GM12878 (cell line): Measurements from ENCODE around the gene TEX36. TPM values are rescaled to one million over a fixed set of nuclear protein-coding genes. Genes with fewer than 3 reads are reported as not detected.

Experiments used
- ATAC-seq: fragments of 200-7000 bp; cut with Tn5 transposase; 3 replicates; pipeline ENCODE4 v1.9.1; 2020; ENCODE audit warnings: mild to moderate bottlenecking, moderate library complexity
- BruUV-seq: library from RNA; stranded (reverse); fragments of 400-500 nt; replicated peaks from 2 replicates; lab custom pipeline; 2021; lab: Mats Ljungman, UMichigan
- CTCF ChIA-PET: fragments of 300-600 bp; sonication (Branson Sonifier 250); formaldehyde crosslinking; extraction: SDS; loops from one replicate; lab custom pipeline; 2021; ENCODE audit warnings: inconsistent platforms; lab: Yijun Ruan, JAX
- POLR2A ChIA-PET: fragments of 350-600 bp; formaldehyde crosslinking; extraction: SDS; loops from one replicate; lab custom pipeline; 2021; ENCODE audit warnings: inconsistent platforms; lab: Charles Lee
- RAD21 ChIA-PET: fragments of 300-600 bp; sonication (Branson Sonifier 250); formaldehyde crosslinking; loops from one replicate; lab custom pipeline; 2023; ENCODE audit warnings: antibody characterized with exemption; ENCODE audit not compliant: unreplicated experiment; lab: Charles Lee
- SMC1A ChIA-PET: fragments of 300-600 bp; sonication (Branson Sonifier 250); formaldehyde crosslinking; loops from one replicate; lab custom pipeline; 2023; ENCODE audit not compliant: unreplicated experiment, uncharacterized antibody; lab: Charles Lee
- DNase-seq: peaks from one replicate; pipeline ENCODE4 v3.0.0-alpha.2; 2011; ENCODE audit warnings: low read depth, low spot score
- FAIRE-seq: peaks from 3 replicates; lab custom pipeline; 2011; peaks lifted over from hg19 to GRCh38; lab: Jason Lieb, UNC
- H2AFZ ChIP-seq: 2 replicates; pipeline ENCODE4 v1.6.0; 2011; ENCODE audit warnings: low read depth, low read length, control low read depth; ENCODE audit not compliant: control insufficient read depth
- H3K27ac ChIP-seq: 2 replicates; pipeline ENCODE4 v1.5.1; 2011; ENCODE audit warnings: control low read depth; ENCODE audit not compliant: control insufficient read depth, insufficient read depth
- H3K27me3 ChIP-seq, 2 experiments: replicated peaks in 1 of 2; 2 replicates each; pipeline versions ENCODE4 v1.6.0 to v1.6.1; 2011; ENCODE audit warnings: low read length in 1 of 2; ENCODE audit not compliant: control insufficient read depth in 2 of 2, insufficient read depth in 2 of 2
- H3K36me3 ChIP-seq, 2 experiments: 2 replicates each; pipeline ENCODE4 v1.5.1; 2011; ENCODE audit warnings: low read length in 1 of 2; ENCODE audit not compliant: control insufficient read depth in 2 of 2, insufficient read depth in 2 of 2
- H3K4me1 ChIP-seq: 2 replicates; pipeline ENCODE4 v1.6.1; 2011; ENCODE audit warnings: mild to moderate bottlenecking, low read length, moderate library complexity, mixed read lengths; ENCODE audit not compliant: control insufficient read depth, insufficient read depth
- H3K4me2 ChIP-seq: 2 replicates; pipeline ENCODE4 v1.6.0; 2011; ENCODE audit warnings: control low read depth; ENCODE audit not compliant: control insufficient read depth, insufficient read depth
- H3K4me3 ChIP-seq: fragments of 200-600 bp; sonication (generic); 2 replicates; pipeline ENCODE4 v1.5.1; 2016
- H3K79me2 ChIP-seq: 2 replicates; pipeline ENCODE4 v1.6.0; 2011; ENCODE audit warnings: low read length; ENCODE audit not compliant: control insufficient read depth, insufficient read depth
- H3K9ac ChIP-seq: 2 replicates; pipeline ENCODE4 v1.8.0; 2011; ENCODE audit warnings: low read length, control low read depth, mixed read lengths; ENCODE audit not compliant: control insufficient read depth, insufficient read depth
- H3K9me3 ChIP-seq: replicated peaks from 3 replicates; pipeline ENCODE4 v1.5.1; 2011; ENCODE audit warnings: mild to moderate bottlenecking, low read length; ENCODE audit not compliant: control insufficient read depth, insufficient read depth
- H4K20me1 ChIP-seq: 2 replicates; pipeline ENCODE4 v1.6.0; 2011; ENCODE audit not compliant: control insufficient read depth, insufficient read depth
- ASH2L ChIP-seq: fragments of 300-600, 200-600 bp; sonication (generic); IDR thresholded peaks from 2 replicates; pipeline ENCODE4 v1.6.1; 2017; ENCODE audit warnings: low read depth, mild to moderate bottlenecking, borderline replicate concordance
- ATF7 ChIP-seq: fragments of 450-650 bp; IDR thresholded peaks from 2 replicates; pipeline ENCODE4 v1.6.1; 2016; ENCODE audit warnings: low read depth, mild to moderate bottlenecking
- CBX3 ChIP-seq: fragments of 200-600 bp; sonication (generic); IDR thresholded peaks from 2 replicates; pipeline ENCODE4 v1.6.1; 2016; ENCODE audit warnings: low read depth, borderline replicate concordance
- E2F8 ChIP-seq: fragments of 450-650 bp; IDR thresholded peaks from 2 replicates; pipeline ENCODE4 v1.6.1; 2018; ENCODE audit warnings: mild to moderate bottlenecking, low read depth, moderate library complexity; ENCODE audit not compliant: partially characterized antibody
- FOS ChIP-seq: IDR thresholded peaks from 3 replicates; pipeline ENCODE4 v1.6.1; 2011; ENCODE audit warnings: borderline replicate concordance; ENCODE audit not compliant: insufficient read length; ENCODE audit errors: extremely low read depth
- IRF5 ChIP-seq: fragments of 450-650 bp; IDR thresholded peaks from 2 replicates; pipeline ENCODE4 v1.6.1; 2017; ENCODE audit warnings: borderline replicate concordance
- MLLT1 ChIP-seq: fragments of 450-650 bp; IDR thresholded peaks from 2 replicates; pipeline ENCODE4 v1.6.1; 2016; ENCODE audit warnings: mild to moderate bottlenecking
- NFXL1 ChIP-seq: fragments of 450-650 bp; IDR thresholded peaks from 2 replicates; pipeline ENCODE4 v1.6.1; 2017; ENCODE audit warnings: antibody characterized with exemption, mild to moderate bottlenecking, borderline replicate concordance
- POLR2AphosphoS2 ChIP-seq: IDR thresholded peaks from 2 replicates; pipeline ENCODE4 v1.6.1; 2011; ENCODE audit warnings: low read depth, mild to moderate bottlenecking, low read length, improper control_type of control experiment, moderate library complexity
- SREBF2 ChIP-seq: IDR thresholded peaks from 2 replicates; pipeline ENCODE4 v1.6.1; 2012; ENCODE audit warnings: mild to moderate bottlenecking, low read length
- TARDBP ChIP-seq: IDR thresholded peaks from 2 replicates; pipeline ENCODE4 v1.6.1; 2016; ENCODE audit warnings: borderline replicate concordance
- ZBTB40 ChIP-seq: fragments of 450-650 bp; IDR thresholded peaks from 2 replicates; pipeline ENCODE4 v1.6.1; 2016; ENCODE audit warnings: mild to moderate bottlenecking, moderate library complexity, borderline replicate concordance
- ZNF217 ChIP-seq: fragments of 450-650 bp; IDR thresholded peaks from 2 replicates; pipeline ENCODE4 v1.6.1; 2017; ENCODE audit warnings: antibody characterized with exemption, mild to moderate bottlenecking
- WGBS: methylation state at CpG from one replicate; pipeline ENCODE4 v1.1.6; 2016; ENCODE audit warnings: low lambda C conversion rate; ENCODE audit not compliant: insufficient replicate concordance, insufficient coverage; ENCODE audit errors: missing lambda C conversion rate; 5-methylcytosine and 5-hydroxymethylcytosine counted together
- in situ Hi-C: fragments of 300-500 bp; cut with MboI; formaldehyde crosslinking; loops from 9 replicates; pipeline ENCODE4 v1.14.3; 2018; ENCODE audit warnings: mixed read lengths
- intact Hi-C: fragments of 100-400 bp; cut with micrococcal nuclease; formaldehyde crosslinking; loops from one replicate; pipeline ENCODE4 v1.14.2; 2022; ENCODE audit not compliant: unreplicated experiment
- polyA plus RNA-seq, 11 experiments: library from polyadenylated mRNA; depleted of rRNA in 4 of 11; unstranded in 6 of 11; stranded (reverse) in 5 of 11; fragments of >200 nt; fragmentation: Nextera tagmentation in 4 of 11; fragmentation: Illumina TruSeq in 1 of 11; extraction: Ambion mirVana in 4 of 11; extraction: Trizol in 1 of 11; gene quantifications; 1 replicate in 1 of 11; 2 replicates in 10 of 11; pipeline versions ENCODE4 v1.2.1 to v1.2.3, GENCODE V29; 2011 to 2016; ENCODE audit warnings: inconsistent platforms in 2 of 11, missing spikeins in 2 of 11, low read depth in 1 of 11
- total RNA-seq, 4 experiments: library from RNA; depleted of rRNA in 3 of 4; stranded (reverse); fragments of >200 nt in 3 of 4; fragmentation: Illumina TruSeq in 1 of 4; extraction: Trizol in 1 of 4; gene quantifications; 2 replicates each; pipeline versions ENCODE4 v1.2.1 to v1.2.3, GENCODE V29; 2013 to 2021

TEX36 gene
- total and polyA plus RNA-seq, 10 of the 15 experiments (the other 5 are each of a cell fraction or from before 2014, with no cell fraction given), result not detected

GRCh38 chr10:125661941-125662515, 20.9 kb downstream of the TEX36 start (continued):
- TF ChIP-seq IRF5, result no peak

- no peak for DNase-seq
- in situ Hi-C loops, result no loop called here
- Histone ChIP-seq H3K9me3 (no peaks in the 10 kb centered on the region), H3K27ac (no peak overlapping the region), H3K9ac (no peak overlapping the region), H3K36me3 (no peaks in the 10 kb centered on the region), H3K4me1 (no peaks in the 10 kb centered on the region), H4K20me1 (no peaks in the 10 kb centered on the region), H3K27me3 (no peaks in the 10 kb centered on the region), H2AFZ (no peak overlapping the region), H3K4me2 (no peak overlapping the region), H3K4me3 (no peak overlapping the region), H3K79me2 (no peaks in the 10 kb centered on the region)
- ATAC-seq, result no peak
- 53% methylated on average over 12 of the region's 12 CpGs for WGBS
- ChIA-PET CTCF (no interaction called here), POLR2A (no interaction called here), RAD21 (no interaction called here), SMC1A (no interaction called here)
- intact Hi-C loops, result no loop called here
- no peak for FAIRE-seq
- no TSS peak for BruUV-seq
- TF ChIP-seq TARDBP (no peak), SREBF2 (no peak), FOS (no peak), MLLT1 (no peak), ZBTB40 (no peak), ZNF217 (no peak), E2F8 (no peak), POLR2AphosphoS2 (no peak), ATF7 (no peak), NFXL1 (no peak), CBX3 (no peak), ASH2L (no peak)
Observed at GRCh38 chr10:125661431-125661940, 21.5 kb downstream of the TEX36 start.
